HL-60 (cell line): ENCODE measurements around the gene LRIT1.

Source experiments
- POLR2AphosphoS5 ChIP-seq: IDR thresholded peaks from 2 replicates; pipeline ENCODE4 v1.6.1; 2012; ENCODE audit warnings: low read depth
- REST ChIP-seq: IDR thresholded peaks from 2 replicates; pipeline ENCODE4 v1.6.1; 2012; ENCODE audit warnings: low read depth; ENCODE audit not compliant: insufficient replicate concordance
- SPI1 ChIP-seq: IDR thresholded peaks from 2 replicates; pipeline ENCODE4 v1.6.1; 2012; ENCODE audit warnings: low read depth, mild to moderate bottlenecking, borderline replicate concordance
- TF ChIP-seq, protein P1 (sequence below): IDR thresholded peaks from one replicate; pipeline ENCODE4 v1.5.1; 2011; ENCODE audit warnings: low read length, control low read depth, inconsistent platforms; ENCODE audit not compliant: insufficient read depth

DNA sequence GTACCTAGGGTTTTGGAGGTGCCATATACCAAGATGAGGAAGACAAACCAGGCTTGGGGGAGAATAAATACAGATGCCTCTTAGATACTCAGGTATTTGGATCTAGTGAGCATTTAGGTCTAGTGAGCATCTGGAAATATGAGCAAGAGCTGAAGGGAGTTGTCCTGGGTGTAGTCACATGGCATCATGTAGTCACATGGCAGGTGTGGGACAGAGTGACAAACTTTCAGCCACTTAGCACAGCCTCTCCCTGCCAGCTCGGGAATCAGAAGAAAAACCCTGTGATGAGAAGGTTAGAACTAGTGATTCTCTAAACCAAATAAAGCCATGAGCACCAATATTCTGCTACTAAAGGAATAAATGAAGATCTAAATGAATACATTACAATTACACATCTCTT lies 27.8 kb upstream of the LRIT1 start:
- TF ChIP-seq, protein P1, sequence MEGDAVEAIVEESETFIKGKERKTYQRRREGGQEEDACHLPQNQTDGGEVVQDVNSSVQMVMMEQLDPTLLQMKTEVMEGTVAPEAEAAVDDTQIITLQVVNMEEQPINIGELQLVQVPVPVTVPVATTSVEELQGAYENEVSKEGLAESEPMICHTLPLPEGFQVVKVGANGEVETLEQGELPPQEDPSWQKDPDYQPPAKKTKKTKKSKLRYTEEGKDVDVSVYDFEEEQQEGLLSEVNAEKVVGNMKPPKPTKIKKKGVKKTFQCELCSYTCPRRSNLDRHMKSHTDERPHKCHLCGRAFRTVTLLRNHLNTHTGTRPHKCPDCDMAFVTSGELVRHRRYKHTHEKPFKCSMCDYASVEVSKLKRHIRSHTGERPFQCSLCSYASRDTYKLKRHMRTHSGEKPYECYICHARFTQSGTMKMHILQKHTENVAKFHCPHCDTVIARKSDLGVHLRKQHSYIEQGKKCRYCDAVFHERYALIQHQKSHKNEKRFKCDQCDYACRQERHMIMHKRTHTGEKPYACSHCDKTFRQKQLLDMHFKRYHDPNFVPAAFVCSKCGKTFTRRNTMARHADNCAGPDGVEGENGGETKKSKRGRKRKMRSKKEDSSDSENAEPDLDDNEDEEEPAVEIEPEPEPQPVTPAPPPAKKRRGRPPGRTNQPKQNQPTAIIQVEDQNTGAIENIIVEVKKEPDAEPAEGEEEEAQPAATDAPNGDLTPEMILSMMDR = no peak
- TF ChIP-seq POLR2AphosphoS5 (no peak), SPI1 (no peak), REST (no peak)
